Dermis blood vessel endothelial cell (primary cell): ENCODE data around the gene BTBD1. TPM values are rescaled to one million over a fixed set of nuclear protein-coding genes. Genes with fewer than 3 reads are reported as not detected.
"Not testable (repeated sequence)": the region's sequence is repeated elsewhere in the genome, so short reads cannot be mapped to it uniquely, and the experiment has no call there.

Source experiments
- DNase-seq: peaks from one replicate; pipeline ENCODE4 v3.0.0; 2010
- total RNA-seq: library from RNA; depleted of rRNA; stranded (reverse); fragments of >200 nt; gene quantifications from 2 replicates; pipeline ENCODE4 v1.2.3, GENCODE V29; 2014

Gene BTBD1
- total RNA-seq, 1 donor from 2014 or later: 131 TPM

DNA sequence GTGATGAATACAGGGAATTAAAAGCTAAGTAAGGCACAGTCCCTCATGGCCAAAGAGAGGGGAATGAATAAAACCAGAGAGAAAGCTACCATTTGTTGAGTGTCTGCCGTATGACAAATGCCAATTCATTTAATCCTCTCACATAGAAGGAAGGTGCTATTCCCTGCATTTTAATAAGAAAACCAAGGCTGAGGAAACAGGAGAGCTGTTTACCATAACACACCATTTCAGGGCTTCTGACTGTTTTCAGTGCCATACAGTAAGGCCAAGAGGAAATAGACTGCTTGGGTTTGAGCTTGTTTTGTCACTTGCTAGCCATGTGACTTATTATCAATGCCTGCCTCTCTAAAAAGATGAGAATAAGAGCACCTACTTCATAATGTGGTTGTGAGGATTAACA, 10.1 kb downstream of the BTBD1 start:
- no peak for DNase-seq

DNA sequence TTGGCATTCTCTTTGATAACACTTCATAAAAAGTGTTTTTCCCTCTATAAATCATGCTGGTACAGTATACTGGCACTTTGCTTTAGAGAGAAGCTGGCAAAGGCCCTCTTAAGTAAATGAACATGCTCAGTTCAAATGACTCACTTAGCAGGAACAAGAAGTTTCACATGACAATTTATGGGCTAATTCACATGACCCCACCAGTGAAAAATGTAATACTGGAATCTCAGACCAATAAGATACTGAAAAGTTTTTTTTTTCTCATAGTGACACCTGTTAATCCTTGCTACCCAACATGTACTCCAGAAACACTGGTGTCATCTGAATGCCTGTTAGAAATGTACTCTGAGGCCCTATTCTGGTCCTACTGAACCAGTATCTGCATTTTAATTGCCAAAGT, 13.9 kb downstream of the BTBD1 start:
- peak; percentile 58 for DNase-seq

DNA sequence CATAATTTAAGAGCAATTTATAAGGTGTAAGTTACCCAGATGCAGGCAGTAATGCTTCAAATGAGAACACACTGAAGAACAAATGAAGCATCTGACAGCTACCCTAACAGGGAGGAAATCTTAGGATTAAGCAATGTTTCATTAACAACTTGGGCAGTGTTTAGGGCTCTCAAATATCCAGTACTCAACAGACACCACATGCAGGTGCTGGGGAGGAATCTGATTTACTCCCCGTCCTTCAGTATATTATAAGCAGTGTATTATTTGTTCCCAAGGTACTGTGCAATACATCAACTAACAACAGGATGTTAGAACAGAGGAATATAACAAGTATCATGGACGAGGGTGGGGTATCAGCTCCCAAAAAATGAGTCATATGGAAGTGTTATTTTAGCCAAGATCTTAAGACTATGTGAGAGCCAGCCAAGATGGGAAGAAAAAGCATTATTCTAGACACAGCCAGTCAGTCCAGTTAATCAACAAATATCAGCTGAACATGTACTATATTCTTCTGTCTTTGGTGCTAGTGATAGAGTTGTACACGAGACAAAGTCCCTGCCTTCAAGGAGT, 20.4 kb downstream of the BTBD1 start:
- DNase-seq: peak; percentile 61

DNA sequence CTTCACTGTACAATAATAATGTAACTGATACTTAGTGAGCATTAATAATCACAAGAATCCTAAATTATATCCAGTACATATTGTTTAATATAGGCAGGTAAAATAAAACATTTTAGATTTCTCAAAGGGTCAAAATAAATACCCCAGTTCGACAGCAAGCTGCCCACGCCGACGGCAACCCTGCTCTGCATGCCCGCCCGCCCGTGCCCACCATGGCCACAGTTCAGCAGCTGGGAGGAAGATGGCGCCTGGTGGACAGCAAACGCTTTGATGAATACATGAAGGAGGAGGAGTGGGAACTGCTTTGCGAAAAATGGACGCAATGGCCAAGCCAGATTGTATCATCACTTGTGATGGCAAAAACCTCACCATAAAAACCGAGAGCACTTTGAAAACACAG, 22.9 kb downstream of the BTBD1 start:
- no peak for DNase-seq

DNA sequence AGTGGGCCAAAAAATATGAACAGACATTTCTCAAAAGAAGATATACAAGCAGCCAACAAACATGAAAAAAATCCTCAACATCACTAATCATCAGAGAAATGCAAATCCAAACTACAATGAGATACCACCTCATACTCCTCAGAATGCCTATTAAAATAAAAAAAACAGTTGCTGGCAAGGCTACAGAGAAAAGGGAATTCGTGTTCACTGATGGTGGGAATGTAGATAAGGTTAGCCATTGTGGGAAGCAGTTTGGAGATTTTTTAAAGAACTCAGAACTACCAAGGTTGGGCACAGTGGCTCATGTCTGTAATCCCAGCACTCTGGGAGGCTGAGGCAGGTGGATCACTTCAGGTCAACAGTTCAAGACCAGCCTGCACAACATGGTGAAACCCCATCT, 27.8 kb downstream of the BTBD1 start:
- DNase-seq: no peak

DNA sequence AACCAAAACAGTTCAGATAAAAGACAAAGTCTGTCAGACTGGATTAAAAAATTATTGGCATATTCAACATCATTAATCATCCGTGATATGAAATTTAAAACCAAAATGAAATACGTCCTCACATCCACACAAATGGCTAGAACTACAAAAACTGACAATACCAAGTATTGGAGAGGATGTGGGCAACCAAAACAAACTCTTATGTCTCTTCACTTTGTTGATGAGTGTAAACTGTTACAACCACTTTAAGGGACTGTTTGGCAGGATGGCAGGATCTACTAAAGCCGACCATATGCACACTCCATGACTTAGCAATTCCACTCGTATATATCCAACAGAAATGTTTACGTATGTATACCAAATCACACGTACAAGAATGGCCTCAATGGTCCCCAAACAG, 30.8 kb downstream of the BTBD1 start:
- no peak for DNase-seq

DNA sequence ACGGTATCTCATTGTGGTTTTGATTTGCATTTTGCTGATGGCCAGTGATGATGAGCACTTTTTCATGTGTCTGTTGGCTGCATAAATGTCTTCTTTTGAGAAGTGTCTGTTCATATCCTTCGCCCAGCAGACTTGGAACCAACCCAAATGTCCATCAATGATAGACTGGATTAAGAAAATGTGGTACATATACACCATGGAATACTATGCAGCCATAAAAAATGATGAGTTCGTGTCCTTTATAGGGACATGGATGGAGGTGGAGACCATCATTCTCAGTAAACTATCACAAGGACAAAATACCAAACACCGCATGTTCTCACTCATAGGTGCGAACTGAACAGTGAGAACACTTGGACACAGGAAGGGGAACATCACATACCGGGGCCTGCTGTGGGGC, 35.8 kb downstream of the BTBD1 start:
- not testable (repeated sequence) for DNase-seq

DNA sequence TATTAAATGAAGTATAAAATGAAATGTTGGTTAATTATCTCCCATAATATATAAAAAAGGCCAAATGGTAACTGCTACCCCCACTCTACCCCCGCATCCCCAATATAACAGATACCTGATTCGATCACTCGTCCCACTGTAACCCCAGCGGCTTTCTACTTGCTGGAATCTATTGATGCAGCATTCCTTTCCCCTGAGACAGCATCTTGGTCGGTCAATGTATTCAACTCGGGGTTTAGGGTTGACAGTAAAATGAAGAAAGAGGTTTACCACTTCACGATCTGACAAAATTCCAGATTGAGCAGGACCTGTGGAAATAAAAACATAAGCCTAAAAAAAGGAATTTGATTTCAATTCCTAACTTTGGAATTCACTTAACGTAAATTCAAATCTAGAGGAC, 37.0 kb downstream of the BTBD1 start:
- DNase-seq: no peak

DNA sequence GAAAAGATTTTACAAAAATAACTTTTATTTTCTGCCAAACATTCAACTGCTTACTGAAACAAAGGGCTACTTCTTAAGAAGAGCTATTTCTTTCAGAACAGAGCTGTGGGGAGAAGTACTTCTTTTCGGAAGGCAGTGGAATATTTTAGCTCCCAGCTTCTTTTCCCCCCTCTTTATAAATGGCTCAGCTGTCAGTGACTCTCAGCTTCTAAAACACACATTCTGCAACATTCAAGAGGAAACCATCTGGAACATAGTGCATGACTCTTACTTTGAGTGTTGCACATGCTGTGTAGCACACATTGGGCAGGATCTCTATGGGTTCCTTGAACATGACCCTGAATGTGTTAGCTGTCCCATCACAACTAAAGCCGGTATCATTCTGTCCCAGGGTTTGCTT, 48.6 kb downstream of the BTBD1 start:
- DNase-seq: no peak

DNA sequence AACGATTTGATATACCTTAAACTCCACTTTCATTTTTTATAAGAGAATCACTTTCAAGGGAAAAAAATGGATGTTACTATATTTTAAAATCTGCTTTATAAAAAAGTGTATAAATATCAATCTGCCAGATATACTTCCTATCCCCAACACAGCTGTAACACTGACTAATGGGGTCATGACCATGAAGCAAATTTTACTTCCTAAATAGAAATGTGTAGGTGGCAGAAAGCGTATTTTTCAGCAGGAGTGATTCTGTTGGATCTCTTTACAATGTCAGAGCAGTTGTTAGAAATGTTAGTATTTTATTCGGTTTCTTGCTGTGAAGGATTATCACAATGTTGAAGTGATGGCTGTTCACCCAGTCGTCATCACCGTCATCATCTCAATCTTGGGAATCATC, 50.1 kb downstream of the BTBD1 start:
- DNase-seq: peak; percentile 53

DNA sequence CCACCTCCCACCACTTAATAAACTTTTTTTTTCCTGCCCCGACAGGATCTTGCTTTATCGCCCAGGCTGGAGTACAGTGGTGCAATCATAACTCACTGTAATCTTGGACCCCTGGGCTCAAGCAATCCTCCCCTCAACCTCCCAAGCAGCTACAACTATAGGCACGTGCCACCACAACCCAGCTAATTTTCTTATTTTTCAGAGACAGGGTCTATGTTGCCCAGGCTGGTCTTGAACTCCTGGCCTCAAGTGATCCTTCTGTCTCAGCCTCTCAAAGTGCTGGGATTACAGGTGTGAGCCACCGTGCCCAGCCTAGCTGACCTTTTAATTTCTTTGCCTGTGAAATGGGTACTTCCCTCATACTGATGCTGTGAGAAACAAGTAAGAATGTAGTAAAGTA, 51.7 kb downstream of the BTBD1 start:
- DNase-seq: no peak

DNA sequence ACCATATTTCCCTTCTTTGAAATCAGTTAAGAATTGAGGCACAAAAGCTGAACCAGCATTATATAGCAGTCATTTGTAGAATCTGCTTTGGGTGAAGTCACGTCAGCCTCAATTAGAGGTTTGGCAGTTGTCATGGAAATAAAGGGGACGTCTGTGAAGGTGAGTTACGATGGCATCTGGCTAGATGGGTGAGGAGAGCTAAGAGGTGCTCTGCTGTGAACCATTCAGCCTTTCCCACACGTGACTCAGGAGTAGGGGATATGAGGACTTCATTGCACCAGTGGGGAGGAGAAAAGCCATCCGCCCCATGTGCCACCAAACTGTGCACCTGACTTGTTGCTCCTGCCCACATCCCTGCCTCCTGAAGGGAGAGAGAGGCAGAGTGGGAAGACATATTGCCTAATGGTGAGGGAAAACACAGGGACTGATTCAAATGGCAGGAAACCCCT, 52.8 kb downstream of the BTBD1 start:
- DNase-seq: no peak

DNA sequence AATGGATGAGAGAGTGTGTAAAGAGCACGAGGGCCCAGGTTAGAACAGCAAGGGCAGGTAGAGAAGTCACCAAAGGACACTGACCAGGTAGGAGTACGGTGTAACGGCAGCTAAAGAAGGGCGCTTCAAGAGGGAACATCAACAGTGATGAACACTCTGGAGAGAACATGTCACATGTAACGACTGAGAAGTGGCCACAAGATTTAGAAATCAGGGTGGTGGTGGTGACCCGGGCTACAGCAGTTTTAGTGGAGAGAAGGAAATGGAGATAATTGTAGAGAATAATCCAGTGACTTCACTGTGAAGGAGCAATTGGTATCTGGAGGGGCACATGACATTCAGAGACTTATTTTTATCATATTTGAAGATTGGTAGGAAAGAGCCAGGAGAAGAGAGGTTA, 54.4 kb downstream of the BTBD1 start:
- no peak for DNase-seq

DNA sequence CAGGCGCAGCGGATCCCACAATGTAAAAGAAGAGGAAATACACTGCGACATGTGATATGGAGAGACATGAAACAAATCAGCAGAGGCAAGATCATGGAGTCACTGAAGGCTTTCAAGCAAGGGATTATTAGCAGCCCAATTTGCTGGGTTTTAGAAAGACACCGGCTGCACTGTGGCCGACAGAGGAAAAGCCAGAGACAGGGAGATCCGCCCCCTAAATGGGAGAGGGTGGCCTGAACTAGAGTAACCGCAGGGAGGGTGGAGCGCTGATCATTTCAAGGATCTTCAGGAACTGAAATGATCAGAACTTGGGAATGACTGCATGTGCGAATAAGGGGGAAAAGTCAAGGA, 55.0 kb downstream of the BTBD1 start:
- no peak for DNase-seq

DNA sequence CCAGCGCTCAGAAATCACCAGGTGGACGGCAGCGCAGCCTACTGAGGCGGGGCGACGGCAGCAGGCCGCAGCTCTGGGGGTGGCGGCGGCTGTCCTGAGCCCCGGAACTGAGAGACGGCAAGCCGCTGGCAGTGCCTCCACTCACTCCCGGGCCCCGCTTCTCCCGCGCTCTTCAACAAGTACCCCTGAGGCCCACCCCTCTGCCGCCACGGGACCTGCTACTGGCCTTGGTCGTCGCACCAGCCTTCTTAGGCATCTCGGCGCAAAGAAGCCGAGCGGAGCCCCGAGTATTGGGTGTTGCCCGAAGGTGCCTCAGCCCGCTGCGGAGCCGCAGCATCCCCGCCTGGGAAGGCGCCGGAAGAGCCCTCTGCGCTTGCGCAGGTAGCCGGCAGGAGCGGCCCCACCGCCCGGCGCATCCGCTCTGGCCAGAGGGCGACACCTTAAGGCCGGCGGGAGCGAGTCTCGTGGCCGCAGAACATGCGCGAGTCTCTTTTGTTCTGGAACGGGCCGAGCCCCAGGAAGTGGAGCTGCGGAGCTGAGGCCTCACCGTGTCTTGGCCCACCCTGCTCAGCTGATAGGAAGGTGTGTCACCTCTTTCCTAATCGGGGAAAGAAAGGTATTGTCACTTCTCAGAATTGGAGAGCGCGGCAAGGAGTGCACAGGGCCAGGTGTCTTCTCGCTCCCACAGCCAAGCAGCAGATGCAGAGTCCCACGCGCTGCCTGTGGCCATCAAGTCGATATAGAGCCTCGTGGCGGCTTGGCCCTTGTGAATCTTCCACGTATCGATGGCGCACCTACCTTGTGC, 55.6 kb downstream of the BTBD1 start, which contains the start of gene C15orf40:
Gene C15orf40, minus strand, starts transcription at position 369 of the 805 bp plus-strand sequence. Its CDS starts 32 bp downstream, at position 337.
- DNase-seq: peak; percentile 95

DNA sequence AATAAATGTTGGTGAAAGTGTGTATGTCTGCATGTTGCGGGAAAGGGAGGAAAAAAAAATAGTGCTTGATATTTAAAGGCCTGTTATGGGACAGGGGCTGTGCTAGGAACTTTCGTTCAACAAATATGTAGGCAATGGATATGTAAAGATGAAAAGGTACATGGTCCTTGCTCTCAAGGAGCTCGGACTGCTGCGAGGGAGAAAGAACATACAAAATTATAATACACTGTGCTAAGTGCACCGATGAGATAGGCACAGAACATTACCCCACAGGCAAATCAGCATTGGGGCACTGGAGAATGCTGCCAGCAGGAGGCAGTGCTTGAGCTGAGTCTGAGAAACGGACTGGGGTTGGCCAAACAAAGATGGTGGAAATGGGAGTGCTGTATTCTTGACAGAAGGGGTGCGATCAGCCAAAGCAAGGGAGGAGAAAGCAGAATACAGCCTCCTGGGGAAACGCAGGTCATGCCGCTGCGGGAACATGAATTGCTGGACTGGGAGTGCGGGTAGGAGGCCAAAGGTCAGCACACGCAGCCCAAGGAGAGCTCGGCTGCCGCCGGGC, 56.3 kb downstream of the BTBD1 start:
- peak; percentile 91 for DNase-seq

DNA sequence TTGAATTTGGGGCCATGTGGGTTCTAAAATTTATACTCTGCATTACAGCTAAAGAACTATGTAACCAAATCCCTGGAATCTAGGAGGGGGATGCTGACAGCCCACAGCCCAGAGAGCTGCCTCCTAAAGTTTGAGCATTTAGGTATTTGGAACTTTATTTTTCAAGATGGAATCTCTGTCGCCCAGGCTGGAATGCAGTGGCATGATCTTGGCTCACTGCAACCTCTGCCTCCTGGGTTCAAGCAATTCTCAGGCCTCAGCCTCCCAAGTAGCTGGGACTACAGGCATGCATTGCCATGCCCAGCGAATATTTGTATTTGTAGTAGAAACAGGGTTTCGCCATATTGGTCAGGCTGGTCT, 66.4 kb downstream of the BTBD1 start:
- DNase-seq: not testable (repeated sequence)

DNA sequence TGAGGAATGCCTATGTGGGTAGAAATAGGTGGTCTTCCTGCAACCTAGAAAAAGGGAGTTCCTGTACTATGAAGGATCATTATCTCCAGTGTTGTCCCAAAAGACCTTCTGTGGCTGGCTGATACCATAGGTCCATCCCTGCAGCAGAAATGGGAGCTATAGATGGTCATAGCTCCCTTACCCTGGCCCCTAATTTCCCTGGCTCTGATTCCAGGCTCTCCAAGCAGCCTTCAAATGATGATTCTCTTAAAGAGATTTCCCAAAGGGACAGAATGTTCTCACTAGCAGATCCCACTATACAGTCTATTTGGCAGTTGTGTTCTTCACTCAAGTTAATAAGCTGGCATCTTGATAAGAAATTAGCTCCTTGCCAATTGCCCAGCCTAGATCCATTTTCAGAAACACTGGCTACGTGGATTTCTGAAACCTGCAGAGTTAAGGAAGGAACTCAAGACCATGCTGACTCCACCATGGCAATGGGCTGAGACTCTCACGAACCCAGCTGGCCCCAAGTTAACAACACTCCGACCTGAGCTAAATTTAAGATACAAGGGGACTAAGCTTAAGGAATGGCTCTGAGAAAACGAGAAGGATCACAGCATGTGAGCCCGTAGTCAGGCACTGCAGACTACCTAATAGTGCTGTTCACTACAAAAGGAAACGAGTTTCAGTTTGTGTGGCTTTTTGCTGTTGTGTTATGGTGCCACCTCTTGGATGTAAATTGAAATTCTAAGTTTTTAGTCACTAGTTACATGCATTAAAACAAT, 67.0 kb downstream of the BTBD1 start:
- peak; percentile 71 for DNase-seq

DNA sequence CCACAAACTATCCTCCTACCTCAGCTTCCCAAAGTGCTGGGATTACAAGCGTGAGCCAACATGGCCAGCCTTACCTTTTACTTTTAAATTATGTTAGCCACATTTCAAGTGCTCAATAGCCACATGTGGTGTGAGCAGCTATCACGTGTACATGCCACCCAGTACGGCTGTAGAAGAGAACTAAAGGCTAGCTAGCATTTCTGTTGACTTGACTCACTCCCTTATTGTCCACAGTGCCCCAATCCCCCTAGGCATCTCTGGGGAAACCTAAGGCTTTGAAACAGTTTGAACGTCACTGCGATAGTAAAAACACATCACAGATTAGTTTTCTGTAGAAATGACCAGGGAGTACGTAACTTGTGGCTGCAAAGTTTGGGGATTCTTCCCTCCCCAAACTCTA, 67.6 kb downstream of the BTBD1 start:
- DNase-seq: no peak

DNA sequence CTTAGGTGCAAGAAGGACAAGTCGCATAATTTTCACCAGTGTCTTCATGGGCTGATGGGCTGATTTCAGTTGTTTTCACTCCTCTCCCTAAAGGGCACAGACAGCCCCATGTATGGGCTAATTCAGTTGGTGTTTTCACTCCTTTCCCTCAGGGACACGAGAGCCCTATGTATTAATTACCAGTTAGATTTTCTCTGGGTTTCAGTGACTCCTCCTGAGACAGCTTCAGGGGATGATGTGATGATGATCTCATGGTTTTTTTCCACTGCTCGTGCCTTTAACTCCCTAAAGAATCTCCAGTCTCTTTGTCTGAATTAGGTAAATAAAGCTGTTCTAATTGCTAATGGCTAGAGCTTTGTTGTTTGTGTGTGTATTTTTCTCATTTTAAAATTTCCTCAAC, 71.1 kb downstream of the BTBD1 start:
- DNase-seq: no peak

DNA sequence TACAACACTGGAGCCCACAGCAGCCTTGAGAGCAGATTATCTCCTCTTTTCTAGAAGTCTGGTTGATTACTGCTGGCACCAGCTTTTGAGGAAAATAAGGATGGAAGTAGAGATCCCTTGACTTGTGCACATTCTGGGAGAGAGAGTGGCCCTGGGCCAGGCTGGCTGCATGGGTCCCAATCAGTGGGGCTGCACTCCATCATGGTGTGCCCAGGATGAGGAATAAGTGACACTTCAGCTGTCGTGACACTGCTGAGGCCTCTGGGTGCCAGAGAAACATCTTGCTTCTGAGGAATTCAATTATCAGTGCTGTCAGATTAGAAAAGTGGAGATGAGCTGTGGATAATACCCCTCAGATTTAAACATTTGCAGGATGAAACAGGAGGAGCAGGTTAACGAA, 72.0 kb downstream of the BTBD1 start:
- no peak for DNase-seq

DNA sequence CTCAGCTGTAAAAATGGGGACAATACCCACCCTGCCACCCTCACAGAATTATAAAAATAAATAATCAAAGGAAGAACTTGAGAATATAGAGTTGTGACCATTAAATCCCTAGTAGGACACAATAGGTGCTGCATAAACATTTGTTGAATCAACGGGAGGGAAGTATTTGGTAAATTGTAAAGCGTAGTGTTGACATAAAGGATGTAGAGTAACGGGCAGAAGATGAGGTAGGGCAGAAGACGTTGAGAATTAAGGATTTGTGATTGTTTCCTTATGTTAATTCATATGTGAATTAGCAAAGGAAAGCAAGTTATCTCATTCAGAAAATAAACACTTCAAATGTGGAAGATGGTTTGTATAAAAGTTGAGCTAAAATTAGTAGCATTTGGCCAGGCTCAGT, 73.9 kb downstream of the BTBD1 start:
- DNase-seq: no peak

DNA sequence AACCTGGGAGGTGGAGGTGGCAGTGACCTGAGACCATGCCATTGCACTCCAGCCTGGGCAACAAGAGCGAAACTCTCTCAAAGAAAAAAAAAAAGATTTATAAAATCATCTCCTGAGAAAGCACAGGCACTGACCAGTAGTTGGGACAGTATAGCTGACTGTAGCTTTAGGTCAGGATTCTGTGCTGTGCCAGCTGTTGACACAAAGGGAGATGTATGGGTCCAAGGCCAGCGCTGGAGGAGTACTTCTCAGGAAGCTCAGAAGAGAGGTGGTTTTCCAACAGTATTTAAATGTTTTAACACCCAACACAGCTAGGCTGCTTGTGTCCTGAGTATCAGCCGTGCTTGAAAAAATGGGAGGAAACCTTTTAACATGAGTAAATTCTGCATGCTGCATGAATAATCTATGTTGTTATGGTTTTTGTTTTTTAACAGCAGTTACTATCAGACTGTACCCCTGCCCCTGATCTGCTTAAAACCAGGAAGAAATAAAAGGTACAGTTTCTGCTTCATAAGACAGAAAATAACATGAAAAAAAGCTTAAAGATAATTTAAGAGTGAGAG, 74.5 kb downstream of the BTBD1 start:
- DNase-seq: no peak
